GM12892 (cell line): ENCODE results near the gene TRIM63.

Experiments used
- DNase-seq: peaks from one replicate; pipeline ENCODE4 v3.0.0; 2011; ENCODE audit not compliant: insufficient read length
- FAIRE-seq: peaks from 2 replicates; lab custom pipeline; 2011; peaks lifted over from hg19 to GRCh38; lab: Jason Lieb, UNC
- POLR2A ChIP-seq: IDR thresholded peaks from 2 replicates; pipeline ENCODE4 v1.6.1; 2011; ENCODE audit warnings: low read depth, low read length, control low read depth
- POLR2AphosphoS5 ChIP-seq: IDR thresholded peaks from 2 replicates; pipeline ENCODE4 v1.6.1; 2011; ENCODE audit warnings: low read depth, low read length, control low read depth
- TAF1 ChIP-seq: IDR thresholded peaks from 2 replicates; pipeline ENCODE4 v1.6.1; 2011; ENCODE audit warnings: low read depth, mild to moderate bottlenecking, control low read depth, low read length, borderline replicate concordance

TRIM63 gene

GRCh38 chr1:26028490-26028980, 38.9 kb downstream of the TRIM63 start:
- FAIRE-seq (no peak), DNase-seq (no peak)
- no peak for TF ChIP-seq TAF1
- TF ChIP-seq POLR2A = no peak
- TF ChIP-seq POLR2AphosphoS5 = no peak

GRCh38 chr1:26027716-26028489, 39.5 kb downstream of the TRIM63 start:
- FAIRE-seq (no peak), DNase-seq (no peak)
- TF ChIP-seq TAF1 = no peak
- no peak for TF ChIP-seq POLR2AphosphoS5
- TF ChIP-seq POLR2A = no peak

GRCh38 chr1:26025517-26025916, 41.9 kb downstream of the TRIM63 start:
- no peak for TF ChIP-seq POLR2A
- TF ChIP-seq TAF1 = no peak
- TF ChIP-seq POLR2AphosphoS5 = no peak
- DNase-seq (no peak), FAIRE-seq (no peak)

GRCh38 chr1:26025060-26025459, 42.4 kb downstream of the TRIM63 start:
- TF ChIP-seq TAF1 (no peak), POLR2AphosphoS5 (no peak), POLR2A (no peak)
- FAIRE-seq (no peak), DNase-seq (no peak)

GRCh38 chr1:26023826-26024225, 43.6 kb downstream of the TRIM63 start:
- FAIRE-seq (no peak), DNase-seq (no peak)
- TF ChIP-seq TAF1 (no peak), POLR2AphosphoS5 (no peak), POLR2A (no peak)

GRCh38 chr1:26023009-26023408, 44.4 kb downstream of the TRIM63 start:
- TF ChIP-seq POLR2AphosphoS5 = no peak
- no peak for TF ChIP-seq POLR2A
- no peak for TF ChIP-seq TAF1
- no peak for FAIRE-seq
- no peak for DNase-seq

- DNase-seq = no peak
- TF ChIP-seq POLR2A (no peak), POLR2AphosphoS5 (no peak), TAF1 (no peak)
- FAIRE-seq = no peak
Observed at GRCh38 chr1:26022404-26022779, 45.0 kb downstream of the TRIM63 start.

- FAIRE-seq (no peak), DNase-seq (no peak)
- TF ChIP-seq TAF1 = no peak
Observed at GRCh38 chr1:26021647-26022403, 45.6 kb downstream of the TRIM63 start, which contains the start of gene EXTL1. Gene EXTL1 (plus strand): TSS chr1:26021775. CDS start chr1:26022647, 872 bp downstream.

- no peak for DNase-seq
- FAIRE-seq = no peak
- TF ChIP-seq POLR2AphosphoS5 (no peak), POLR2A (no peak)
Observed at GRCh38 chr1:26020941-26021646, 46.3 kb downstream of the TRIM63 start.

- no peak for FAIRE-seq
- TF ChIP-seq POLR2AphosphoS5 = no peak
- TF ChIP-seq POLR2A = no peak
- TF ChIP-seq TAF1 = no peak
- no peak for DNase-seq
Observed at GRCh38 chr1:26020330-26020768, 47.1 kb downstream of the TRIM63 start.

GRCh38 chr1:26019641-26020315, 47.7 kb downstream of the TRIM63 start:
- TF ChIP-seq POLR2AphosphoS5 = no peak
- no peak for TF ChIP-seq POLR2A
- TF ChIP-seq TAF1 = no peak
- FAIRE-seq (no peak), DNase-seq (no peak)
